Endothelial cell (in vitro differentiated cells): ENCODE data around the gene PLCL2. TPM values are rescaled to one million over a fixed set of nuclear protein-coding genes. Genes with fewer than 3 reads are reported as not detected.

ENCODE experiments used
- DNase-seq: peaks from one replicate; pipeline ENCODE4 v3.0.0; 2021; ENCODE audit warnings: low spot score
- H3K27ac Mint-ChIP-seq: one replicate; pipeline ENCODE4 v1.8.0; 2021; ENCODE audit warnings: mixed read lengths, inconsistent platforms; ENCODE audit not compliant: unreplicated experiment
- H3K27me3 Mint-ChIP-seq: one replicate; pipeline ENCODE4 v1.8.0; 2021; ENCODE audit warnings: mild to moderate bottlenecking, moderate library complexity, mixed read lengths, inconsistent platforms; ENCODE audit not compliant: unreplicated experiment
- H3K36me3 Mint-ChIP-seq: one replicate; pipeline ENCODE4 v1.8.0; 2021; ENCODE audit warnings: mild to moderate bottlenecking, low read depth, mixed read lengths, inconsistent platforms; ENCODE audit not compliant: unreplicated experiment
- H3K4me1 Mint-ChIP-seq: one replicate; pipeline ENCODE4 v1.8.0; 2021; ENCODE audit warnings: mild to moderate bottlenecking, mixed read lengths, inconsistent platforms; ENCODE audit not compliant: unreplicated experiment
- H3K4me3 Mint-ChIP-seq: one replicate; pipeline ENCODE4 v1.8.0; 2021; ENCODE audit warnings: mild to moderate bottlenecking, mixed read lengths, inconsistent platforms; ENCODE audit not compliant: unreplicated experiment
- H3K9me3 Mint-ChIP-seq: one replicate; pipeline ENCODE4 v1.8.0; 2021; ENCODE audit warnings: mixed read lengths, inconsistent platforms; ENCODE audit not compliant: unreplicated experiment
- CTCF ChIP-seq: fragments of 200-600 bp; sonication (generic); IDR thresholded peaks from one replicate; pipeline ENCODE4 v1.5.0; 2021; ENCODE audit warnings: antibody characterized with exemption; ENCODE audit not compliant: unreplicated experiment
- total RNA-seq: library from RNA; stranded (reverse); fragmentation: NEBNext Ultra II Directional; extraction: Animal tissue kit (Norgen Biotek cat#: 25700); gene quantifications from one replicate; pipeline ENCODE4 v1.2.1, GENCODE V29; 2021; ENCODE audit not compliant: unreplicated experiment

PLCL2 gene
- total RNA-seq, 1 donor from 2014 or later, result 18.8 TPM

- peaks cover 5% of the 10 kb centered on the region for H3K27me3 Mint-ChIP-seq
- no peak for DNase-seq
- no peaks in the 10 kb centered on the region for H3K36me3 Mint-ChIP-seq
- H3K4me3 Mint-ChIP-seq, result no peak overlapping the region
- no peak overlapping the region for H3K27ac Mint-ChIP-seq
- TF ChIP-seq CTCF, result no peak
- peaks cover 2% of the 10 kb centered on the region for H3K4me1 Mint-ChIP-seq
- no peaks in the 10 kb centered on the region for H3K9me3 Mint-ChIP-seq
Measured at GRCh38 chr3:16839271-16840100, 45.3 kb upstream of the PLCL2 start.

- Mint-ChIP-seq H3K36me3 (no peaks in the 10 kb centered on the region), H3K4me3 (no peak overlapping the region), H3K27me3 (peaks cover 6% of the 10 kb centered on the region), H3K4me1 (peaks cover 2% of the 10 kb centered on the region), H3K9me3 (no peaks in the 10 kb centered on the region), H3K27ac (no peak overlapping the region)
- DNase-seq, result no peak
- TF ChIP-seq CTCF, result no peak
Measured at GRCh38 chr3:16840101-16840424, 44.7 kb upstream of the PLCL2 start.

- no peak for TF ChIP-seq CTCF
- Mint-ChIP-seq H3K27me3 (peaks cover 8% of the 10 kb centered on the region), H3K9me3 (no peaks in the 10 kb centered on the region), H3K4me3 (no peak overlapping the region), H3K4me1 (peaks cover 4% of the 10 kb centered on the region), H3K27ac (no peak overlapping the region), H3K36me3 (no peaks in the 10 kb centered on the region)
- DNase-seq, result no peak
Measured at GRCh38 chr3:16841041-16841753, 43.6 kb upstream of the PLCL2 start.

DNA sequence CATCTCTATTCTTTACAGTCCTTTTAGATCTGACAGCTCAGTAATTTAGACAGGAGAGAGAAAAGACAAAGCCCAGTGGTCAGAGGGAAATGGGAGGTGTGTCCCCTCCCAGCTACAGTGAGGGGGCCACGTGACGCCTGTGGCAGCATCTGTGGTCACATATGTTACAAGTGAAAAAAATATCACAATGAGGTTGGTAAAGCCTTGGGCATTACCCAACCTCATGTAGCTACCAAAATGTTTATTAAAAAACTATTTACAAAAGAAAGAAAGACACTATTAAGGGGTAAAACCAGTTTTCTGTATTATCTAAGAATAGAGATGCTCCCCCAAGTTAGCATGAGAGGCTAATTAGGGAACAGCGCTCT is 42.9 kb upstream of the PLCL2 start:
- Mint-ChIP-seq H3K27me3 (peaks cover 8% of the 10 kb centered on the region), H3K36me3 (no peaks in the 10 kb centered on the region), H3K4me1 (peaks cover 10% of the 10 kb centered on the region), H3K4me3 (no peak overlapping the region), H3K9me3 (no peaks in the 10 kb centered on the region), H3K27ac (no peak overlapping the region)
- DNase-seq, result no peak
- no peak for TF ChIP-seq CTCF
